Nucleus accumbens (tissue), 56 donors: ENCODE data around the gene ZBTB20.

ENCODE experiments used
- DNase-seq, 56 donors: peaks; one replicate each; lab custom pipeline; 2025; lab: John Stamatoyannopoulos, UW

The ZBTB20 gene

DNA sequence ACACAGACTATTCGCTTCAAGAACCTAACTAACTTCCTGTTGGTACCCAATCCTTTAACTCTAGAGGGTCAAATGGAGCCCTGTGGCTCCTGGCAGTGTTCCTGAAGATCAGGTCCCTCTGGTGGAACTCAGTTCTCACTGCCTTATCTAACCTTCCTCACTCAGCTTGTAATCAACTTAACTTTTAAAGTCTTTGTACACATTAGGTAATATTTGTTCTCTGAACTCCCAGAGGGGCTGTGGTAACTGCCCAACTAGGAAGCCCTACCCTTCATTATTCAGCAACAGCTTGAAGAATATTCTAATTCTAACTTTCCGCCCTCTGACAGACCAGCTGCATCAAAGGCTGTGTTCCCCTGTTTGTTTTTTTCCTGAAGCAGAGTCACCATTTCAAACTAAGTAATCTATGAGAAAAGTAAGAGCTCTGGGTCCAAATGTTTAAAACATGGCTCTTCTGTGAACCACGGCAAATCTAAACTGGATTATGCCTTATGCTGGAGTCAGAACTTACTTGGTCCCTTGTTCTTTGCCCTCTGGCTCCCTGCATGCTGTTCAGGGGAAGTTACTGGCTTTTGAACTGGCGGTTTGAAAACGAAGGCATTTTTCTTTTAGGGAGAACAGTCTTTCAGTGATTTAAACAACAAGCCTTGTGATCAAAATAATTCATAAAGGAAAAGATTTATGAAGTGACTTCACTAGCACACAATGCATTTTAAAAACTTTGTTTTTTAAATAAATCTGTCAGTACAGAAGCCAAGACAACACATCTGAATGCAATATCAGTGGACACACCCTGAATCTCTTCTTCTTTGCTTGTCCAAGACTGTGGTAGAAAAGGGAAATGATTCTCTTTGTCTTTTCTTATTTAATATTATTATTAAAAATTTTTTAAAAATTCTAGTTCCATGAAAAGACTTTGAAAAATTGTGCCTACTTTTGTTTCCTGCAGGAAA is 487.7 kb downstream of the ZBTB20 start:
- DNase-seq, result no peak

DNA sequence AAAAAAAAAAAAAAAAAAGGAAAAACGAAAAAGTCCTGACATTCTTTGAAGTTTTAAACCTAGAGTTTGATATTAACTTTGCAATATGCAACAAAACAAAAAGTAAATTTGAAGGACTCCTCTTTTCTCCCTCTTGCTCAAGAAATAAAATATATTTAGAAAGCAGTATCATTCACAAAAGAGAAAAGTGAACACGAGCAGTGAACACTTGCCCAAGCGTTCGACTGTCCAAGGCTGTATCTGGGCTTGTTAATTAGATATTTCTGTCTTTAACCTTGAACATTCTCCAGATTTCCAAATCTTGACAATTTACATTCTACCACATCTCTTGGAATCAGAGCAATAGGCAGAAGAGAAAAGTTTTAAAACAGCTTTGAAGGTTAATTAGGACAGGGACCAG is 495.5 kb downstream of the ZBTB20 start:
- no peak for DNase-seq

DNA sequence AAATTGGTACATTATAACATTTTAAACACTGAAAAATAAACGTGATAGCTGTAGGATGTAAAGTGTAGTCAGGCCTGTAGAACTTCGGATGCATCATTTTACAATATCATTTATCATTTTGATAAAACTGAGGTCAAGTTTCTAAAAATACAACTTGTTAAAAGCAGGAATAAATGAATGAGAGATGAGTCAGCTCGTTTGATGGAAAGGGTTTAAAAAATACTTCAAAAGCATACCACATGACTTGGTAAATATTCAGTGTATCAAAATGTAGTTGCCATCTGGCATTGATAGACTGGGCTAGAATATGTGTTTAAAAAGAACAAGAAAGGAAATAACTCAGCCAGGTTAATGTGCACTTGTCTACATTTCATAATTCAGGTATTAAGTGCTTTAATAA is 496.3 kb downstream of the ZBTB20 start:
- DNase-seq, result no peak

DNA sequence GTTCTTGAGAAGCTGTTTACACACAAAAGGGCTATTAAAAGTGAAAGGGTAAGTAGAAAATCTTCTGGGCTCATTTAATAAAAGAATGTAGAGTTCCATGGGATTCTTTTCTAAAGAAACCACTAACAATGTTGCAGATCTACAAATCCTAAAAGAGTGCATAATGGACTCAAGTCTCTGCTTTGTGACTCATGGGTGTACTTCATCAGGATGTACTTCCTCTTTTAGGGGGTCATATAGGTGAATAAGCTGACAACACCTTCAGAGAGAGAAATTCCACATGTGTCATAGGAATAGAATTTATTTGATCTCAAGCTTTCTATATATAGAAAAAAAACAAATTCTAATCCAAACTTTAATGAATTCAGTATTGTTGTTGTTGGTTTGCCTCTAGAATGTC is 497.8 kb downstream of the ZBTB20 start:
- DNase-seq, result no peak

DNA sequence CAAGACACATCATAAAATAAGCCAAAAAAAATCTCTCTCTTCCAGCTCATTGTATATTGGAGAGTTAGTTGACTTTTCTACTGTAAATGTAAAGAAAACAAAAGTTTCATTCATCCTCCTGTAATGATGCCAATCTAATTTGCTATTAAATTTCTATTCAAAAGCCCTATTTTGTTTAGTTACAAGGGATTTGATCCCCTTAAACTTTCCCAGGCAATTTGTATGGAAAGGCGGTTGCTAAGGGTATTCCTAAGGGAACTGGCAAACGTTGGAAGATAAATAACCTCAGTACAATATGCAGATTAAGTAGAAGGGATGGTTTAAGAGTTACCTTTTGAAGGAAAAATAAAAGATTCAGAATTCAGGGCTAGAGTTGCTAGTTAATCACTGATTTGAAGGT is 500.6 kb downstream of the ZBTB20 start:
- DNase-seq, result no peak

DNA sequence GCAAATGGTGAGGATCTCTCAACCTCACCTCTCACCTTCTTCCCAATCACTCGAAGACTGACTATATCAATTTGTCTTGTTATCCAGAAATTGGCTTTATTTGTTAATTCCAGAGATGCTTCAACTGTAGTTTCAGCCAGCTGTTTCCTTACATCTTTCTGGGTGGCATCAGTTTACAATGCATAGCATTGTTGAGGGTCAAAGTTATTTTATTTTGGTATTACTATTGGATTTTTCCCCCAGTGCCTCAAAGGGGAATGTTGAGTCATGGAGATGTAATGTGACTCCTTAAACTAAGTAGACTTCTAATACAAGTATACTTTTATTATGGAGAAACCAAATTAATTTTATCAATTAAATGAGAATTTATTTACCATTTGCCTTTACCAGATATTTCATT is 501.7 kb downstream of the ZBTB20 start:
- no peak for DNase-seq

DNA sequence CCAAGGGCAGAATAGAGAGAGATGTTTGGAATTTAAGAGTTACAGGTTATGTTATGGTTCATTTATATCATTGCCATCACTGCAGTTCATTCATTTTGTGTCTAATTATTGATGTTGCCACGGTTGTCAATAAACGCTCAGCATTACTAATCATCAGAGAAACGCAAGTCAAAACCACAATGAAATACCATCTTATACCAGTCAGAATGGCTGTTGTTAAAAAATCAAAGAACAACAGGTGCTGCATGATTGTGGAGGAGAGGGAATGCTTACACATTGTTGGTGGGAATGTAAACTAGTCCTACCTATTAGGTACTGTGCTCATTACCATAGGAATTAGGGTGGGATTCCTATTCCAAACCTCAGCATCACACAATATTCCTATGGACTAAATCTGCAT is 502.7 kb downstream of the ZBTB20 start:
- no peak for DNase-seq

DNA sequence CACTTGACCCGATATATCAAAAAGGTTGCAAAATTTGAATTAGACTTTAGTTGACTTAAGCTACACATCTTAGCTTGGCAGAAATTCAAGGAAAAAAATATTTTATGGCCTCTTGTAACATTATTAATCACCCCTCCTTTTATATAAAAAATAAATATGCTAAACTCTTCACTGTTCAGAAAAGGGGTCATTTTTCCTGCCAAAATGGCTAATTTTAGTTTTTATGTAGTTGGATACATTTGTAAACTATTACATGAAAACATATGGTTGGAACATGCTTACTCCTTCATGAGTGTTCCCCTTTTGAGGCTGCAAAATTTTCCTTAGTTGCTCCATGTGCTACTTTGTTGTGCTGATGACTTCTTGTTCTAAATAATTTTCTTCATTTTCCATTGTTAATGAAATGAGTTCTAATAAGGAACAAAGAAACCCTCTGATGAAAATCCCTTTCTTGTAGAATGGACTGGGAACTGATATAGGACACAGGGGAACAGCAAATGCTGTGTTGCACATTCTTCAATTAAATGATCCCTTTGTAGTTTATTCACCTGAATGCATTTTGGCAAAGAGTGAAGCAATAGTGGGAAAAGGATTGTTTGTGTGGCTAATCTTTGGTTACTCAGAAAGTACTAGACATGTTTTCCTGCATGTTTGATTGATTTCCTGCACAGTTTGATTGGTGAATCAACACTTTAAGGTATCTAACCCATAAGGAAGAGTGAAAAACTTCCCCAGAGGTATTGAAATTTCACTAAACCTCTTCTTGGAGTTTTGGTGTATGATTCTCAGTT is 503.9 kb downstream of the ZBTB20 start:
- DNase-seq, result no peak

DNA sequence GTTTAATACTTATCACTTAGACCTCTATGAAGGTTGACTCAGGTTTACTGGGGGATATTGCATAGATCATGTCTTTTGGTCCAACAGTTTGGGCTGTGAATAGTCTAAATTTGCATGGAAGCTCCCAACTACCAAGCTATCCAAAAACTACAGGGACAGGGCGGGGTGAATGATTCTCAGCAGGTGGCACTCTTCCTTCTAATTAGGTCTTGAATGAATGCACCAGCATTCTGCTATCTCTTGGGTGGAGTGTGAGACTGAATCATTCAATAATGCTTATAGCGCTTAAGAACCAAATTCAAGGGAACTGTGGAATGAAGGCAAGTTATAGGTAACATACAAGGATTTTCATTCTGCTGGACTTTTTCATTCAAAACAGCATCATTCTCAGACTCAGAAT is 507.0 kb downstream of the ZBTB20 start:
- no peak for DNase-seq

DNA sequence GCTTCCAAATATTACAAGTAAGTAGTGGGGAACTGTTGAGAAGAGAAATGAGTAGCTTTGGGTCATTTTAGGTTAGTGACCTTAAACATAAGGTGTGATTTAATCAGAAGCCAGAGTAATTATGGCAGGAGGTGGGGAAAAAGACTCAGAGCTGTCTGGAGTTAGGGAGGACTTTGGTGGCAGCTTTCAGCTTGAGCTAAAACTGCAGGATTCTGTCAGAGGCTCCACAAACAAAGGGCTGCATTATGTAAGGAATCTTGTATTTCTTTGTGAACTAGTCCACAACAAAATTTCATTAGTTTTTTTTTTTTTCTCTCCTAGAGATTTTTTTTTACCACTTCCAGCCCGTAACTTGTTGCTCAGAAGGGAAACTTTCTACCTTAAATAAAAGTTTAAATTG is 507.9 kb downstream of the ZBTB20 start:
- peak in 4 of 56 donors; percentile 1 to 17 (median 4) for DNase-seq

DNA sequence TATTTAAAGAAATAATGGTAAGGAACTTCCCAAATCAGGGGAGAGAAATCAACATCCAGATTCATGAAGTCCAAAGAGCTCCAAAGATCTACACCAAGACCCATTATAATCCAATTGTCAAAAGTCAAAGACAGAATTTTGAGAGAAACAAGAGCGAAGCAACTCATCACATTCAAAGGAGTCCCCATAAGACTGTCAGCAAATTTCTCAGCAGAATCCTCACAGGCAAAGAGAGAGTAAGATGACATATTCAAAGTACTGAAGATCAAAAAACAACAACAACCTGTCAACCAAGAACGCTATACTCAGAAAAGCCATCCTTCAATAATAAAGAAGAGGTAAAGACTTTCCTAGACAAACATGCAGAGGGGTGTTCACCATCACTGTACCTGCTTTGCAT is 511.2 kb downstream of the ZBTB20 start:
- no peak for DNase-seq

DNA sequence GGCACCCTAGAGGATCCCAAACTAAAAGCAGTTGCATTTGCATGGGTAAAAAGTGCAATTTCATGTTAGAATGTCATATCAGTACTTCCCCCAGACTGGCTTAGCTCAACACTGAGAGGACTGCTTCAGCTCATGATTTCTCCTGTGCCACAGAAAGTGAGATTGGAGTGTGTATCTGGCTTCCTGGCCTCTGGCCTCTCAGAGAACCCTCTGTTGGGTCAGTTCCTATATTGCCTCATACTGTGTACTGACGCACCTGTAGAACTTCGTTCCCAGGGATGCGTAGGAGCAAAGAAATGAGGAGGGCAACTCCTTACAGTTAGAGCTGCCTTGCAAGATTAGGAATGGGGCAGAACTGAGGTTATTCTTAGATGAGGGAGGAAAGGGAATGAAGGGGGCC is 512.5 kb downstream of the ZBTB20 start:
- DNase-seq, result no peak

DNA sequence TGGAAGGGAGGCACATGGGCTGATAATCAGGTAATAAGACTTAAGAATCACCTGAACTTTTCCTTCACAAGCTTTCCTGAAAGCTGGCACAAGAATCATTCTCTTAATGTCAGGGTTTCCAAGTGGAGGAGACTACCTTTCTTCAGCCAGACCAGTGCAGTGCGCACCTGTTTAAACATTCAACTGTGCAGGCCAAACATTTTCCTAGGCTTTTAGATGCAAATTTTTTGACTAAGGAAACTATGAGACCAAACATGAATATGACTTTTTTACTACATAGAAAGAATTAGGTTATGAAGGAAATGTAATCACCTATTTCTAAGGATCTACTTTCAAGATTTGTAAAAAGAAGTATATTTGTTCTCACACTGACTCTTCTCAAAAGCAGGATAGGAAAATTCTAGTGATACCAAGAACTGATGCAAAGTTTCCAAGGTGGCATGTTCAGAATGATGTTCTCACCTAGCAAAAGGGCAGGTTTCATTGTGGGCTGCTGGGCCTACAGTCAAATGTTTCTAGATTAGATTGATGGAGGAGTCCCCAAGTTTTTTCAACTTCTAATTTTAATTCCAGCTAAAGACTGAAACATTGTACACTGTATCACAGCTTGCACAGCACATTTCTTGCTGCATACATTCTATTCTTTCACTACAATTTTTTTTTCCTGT is 514.2 kb downstream of the ZBTB20 start:
- DNase-seq, result no peak

DNA sequence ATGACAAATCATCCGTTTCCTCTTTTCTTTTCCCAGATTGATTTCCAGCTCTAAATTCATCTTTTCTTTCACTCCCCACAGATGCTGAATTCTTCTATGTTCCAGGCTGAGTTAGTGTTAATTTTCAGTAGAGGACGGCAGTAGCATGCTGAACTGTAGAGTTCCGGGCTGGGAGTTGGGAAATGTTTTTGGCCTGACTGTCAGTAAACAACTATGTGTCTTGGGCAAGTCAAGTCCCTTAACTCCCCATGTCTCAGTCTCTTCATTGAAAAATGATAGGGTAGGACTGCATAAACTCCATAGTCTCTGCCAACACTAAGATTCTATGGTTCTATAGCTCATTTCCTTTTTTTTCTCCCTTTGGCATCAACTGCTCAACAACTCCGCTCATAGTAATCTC is 519.3 kb downstream of the ZBTB20 start:
- DNase-seq, result no peak

DNA sequence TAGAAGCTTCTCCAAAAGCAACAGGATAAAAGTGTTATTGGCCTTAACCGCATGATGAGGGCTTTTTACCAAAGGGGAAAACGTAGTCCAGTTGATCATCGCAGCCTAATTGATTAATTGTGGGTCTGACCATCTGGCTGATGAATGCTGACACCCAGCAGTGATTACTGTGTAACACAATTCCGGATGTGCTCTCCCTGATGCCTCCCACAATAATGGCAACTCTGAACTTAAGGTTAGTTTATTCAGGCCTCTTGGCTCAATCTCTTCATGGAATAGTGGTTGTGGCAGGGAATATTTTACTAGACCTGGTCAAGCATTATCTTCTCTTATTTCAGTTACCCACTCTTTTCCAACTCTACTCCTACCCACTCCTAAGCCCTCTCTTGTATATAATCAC is 520.3 kb downstream of the ZBTB20 start:
- DNase-seq, result no peak

DNA sequence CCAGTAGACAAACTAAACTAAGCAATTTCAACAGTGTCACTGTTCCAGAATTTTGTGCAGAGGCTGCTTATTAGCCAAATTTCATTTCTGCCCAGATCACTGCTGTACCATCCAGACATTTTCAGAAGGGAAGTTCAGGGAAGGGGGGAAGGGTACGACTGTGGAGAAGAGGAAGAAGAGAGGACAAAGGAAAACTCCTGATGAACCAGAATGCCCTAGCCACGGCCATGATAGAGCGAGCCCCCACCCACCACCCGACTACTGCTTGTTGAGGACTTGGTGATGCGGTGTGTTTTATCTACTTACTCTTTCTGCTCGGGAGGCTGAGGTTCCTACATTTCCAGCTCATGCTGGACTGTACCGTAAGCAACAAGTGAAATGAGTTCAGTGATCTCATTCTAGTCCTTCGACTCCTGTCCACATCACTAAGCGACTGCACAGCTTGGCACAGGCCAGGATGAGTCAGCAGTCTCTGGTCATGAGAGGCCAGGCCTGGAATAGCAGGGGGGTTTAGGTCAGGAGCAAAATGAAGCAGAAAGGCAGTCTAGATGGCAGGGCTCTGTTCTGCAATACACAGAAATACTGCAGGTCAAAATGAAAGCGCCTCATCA is 522.4 kb downstream of the ZBTB20 start:
- peak; percentile 12 to 93 (median 77) for DNase-seq

DNA sequence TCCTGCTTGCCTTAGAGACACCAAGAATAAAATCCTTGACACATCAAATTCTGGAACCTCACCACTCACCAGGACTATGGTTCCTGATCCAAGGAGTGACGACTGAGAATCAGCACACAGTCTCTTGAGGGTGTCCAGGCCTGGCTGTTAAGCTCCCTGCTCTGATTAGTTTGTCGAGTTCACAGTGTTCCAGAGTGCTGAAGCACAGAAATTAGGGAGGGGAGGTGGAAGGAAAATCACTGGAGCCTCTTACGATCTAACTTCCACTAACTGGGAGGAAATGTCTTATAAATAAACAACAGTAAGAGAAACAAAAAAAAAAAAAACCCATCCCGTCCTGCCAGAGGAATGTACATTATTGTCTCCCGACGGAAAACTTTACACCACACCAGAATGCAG is 523.0 kb downstream of the ZBTB20 start:
- DNase-seq, result peak in 23 of 56 donors; percentile 2 to 44 (median 21)

DNA sequence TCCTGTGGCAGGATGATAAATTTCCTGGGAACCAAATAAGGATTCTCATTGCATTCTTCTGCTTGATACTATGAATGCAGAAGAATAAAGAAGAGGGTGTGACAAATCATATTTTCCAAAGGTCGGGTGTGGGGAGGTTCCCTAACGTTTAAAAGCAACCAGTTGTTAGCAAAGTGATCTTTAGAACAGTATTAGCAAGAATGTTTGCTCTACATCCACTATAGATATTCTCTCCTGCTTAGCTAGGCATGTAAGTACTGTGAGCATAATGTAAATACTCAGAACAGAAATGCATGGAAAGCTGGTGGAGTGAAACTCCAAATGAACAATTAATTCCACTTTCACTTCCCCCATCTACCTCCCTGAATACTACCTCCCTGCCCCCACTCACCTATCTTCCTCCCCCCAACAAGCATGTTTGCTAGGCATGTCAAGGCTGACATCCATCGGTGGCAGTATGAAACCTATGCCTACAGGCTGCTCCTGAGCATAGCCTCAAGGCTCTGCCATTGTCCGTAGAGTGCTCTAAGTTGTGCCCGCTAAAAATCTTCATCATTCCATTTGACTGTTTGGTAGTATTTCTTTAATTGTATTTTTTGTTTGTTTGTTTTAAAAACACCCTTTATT is 523.6 kb downstream of the ZBTB20 start:
- DNase-seq, result no peak

DNA sequence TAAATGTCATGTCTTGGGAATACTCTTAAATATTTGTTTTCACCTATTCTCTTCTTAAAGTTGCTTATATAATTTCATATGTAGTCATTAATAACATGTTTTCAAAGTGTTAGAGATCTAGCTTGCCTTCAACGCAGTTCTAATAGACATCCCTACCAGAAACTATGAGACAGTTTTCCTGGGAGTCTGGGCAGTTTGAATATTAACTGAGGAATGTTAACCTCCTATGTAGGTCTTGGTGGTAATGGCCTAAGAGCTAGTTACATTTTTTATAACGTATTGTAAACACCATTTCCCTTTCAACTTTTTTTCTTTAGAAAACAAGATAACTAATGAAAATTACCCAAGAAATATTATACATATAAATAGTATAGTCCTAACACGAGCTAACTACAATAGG is 525.1 kb downstream of the ZBTB20 start:
- DNase-seq, result no peak

DNA sequence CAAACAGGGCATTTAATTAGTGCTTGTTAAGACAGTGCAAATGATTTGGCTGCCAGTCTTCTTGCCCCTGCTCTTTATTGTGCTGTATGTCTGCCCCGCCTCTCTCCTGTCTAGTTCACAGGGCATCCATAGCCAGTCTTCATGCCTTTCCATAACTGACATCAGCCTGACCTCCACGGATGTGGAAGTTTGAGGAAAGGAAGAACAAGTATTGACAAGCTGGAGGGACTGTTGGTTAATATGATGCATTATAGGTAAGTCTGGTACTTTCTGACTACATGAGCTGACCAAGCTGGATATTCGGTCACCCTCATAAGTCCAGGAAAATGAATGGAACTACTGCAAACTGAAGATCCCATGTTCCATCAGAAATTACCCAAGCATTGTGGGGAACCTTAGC is 527.3 kb downstream of the ZBTB20 start:
- no peak for DNase-seq
